HG02938 (cell line): Measurements from ENCODE around the gene ASCC3.

ENCODE experiments used
- ATAC-seq: cut with Tn5 transposase; IDR thresholded peaks from one replicate; pipeline ENCODE4 v1.9.1; 2021; ENCODE audit warnings: mild to moderate bottlenecking, moderate library complexity; ENCODE audit not compliant: unreplicated experiment

ASCC3 gene

DNA sequence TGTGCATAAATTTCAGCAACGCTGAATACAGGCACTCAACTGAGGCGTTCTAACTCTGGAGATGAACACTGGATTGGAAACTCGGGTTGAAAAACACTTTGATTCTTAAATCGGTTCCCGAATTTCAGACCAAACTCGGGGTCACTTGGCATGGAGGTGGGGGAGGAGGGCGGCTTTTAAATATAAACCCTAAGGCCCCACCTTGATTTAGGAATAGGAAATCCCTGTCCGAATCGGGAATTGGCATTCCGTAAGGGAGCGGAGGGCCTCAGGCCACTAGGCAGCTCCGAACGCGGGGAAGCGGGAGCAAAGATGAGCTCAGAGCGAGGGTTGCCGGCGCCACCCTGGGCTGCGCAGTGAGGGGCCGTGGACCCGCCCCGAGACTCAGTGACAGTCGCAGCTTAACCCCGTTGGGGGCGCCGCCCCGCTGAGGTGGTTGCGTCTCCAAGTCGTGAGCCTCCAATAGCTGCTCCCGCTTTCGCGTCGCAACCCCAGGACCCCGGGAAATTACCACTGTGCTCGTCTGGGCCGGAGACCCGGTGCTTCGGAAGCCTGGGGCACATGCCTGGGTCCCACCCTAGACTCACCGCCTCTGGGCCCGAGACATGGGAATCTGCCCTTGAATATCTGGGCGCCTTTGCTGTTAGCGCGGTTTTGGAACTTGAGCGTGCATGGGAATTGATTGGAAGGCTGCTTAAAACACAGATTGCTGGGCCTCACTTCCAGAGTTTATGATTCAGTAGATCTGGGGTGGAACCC, 411.8 kb downstream of the ASCC3 start:
- ATAC-seq, result no peak

DNA sequence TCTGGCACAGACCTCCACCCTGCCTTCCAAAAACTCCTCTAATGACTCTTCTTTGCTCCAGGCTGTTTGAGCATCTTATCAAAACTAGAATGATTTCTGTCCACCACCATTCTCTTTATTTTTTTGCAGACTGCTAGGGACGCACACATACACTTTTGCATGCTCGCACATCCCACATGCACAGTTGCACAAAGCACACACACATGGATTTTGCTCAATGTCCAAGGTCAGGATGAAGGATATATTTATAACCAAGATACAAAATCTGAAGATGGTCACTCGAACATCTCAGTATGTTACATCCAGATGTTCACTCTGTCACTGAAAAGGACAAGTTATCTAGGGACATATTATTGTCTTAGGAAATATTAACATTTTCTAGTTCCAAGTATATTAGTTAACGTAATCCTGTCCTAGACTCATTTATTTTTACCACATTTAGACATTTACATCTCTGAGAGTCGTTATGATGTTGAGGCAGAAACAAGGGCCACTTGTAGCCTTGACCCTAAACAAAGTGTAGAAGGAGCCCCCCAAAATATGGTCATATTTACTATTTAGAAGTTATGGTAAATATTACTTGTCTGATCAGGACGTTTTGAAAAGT, 413.0 kb downstream of the ASCC3 start:
- no peak for ATAC-seq

DNA sequence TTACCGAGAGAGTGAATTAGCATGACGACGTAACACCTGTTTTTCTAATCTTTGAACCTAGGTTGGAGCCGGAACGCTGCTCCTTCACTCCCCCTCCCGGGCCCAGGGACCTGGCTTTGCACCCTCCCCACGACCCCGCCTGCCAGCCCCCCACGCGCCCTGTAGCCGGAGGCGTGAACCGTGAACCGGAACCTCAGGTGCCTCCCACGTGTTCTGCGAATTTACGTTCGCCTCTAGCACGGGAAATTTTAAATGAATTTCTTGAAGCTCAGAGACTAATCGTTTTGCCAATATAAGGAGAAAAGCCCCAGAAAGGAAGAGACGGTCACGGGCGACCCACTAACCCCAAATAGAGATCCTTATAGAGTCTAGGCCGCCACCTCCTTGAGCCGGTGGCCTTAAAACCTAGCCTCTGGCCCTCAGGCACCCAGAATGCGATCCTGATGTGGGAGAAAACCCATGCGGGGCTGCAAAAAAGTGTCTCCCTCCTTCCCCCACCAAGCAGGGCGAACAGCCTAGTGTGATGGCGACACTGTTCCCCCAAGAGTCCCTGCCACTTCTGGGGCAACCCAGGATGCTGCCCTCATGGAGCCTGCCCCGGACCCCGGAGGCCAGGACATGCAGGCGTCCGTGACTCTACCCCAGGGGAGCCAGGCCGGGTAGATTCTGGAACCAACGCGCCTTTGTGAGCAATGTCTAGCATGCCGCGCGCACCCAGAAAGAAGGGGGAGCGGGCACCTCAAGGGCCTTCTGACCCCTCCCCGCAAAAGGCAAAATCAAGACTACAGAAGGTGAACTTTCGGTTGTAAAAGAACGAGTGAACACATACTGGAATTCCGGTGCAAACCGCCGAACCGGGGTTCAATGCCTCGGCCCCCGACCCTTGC, 413.8 kb downstream of the ASCC3 start:
- ATAC-seq, result no peak

DNA sequence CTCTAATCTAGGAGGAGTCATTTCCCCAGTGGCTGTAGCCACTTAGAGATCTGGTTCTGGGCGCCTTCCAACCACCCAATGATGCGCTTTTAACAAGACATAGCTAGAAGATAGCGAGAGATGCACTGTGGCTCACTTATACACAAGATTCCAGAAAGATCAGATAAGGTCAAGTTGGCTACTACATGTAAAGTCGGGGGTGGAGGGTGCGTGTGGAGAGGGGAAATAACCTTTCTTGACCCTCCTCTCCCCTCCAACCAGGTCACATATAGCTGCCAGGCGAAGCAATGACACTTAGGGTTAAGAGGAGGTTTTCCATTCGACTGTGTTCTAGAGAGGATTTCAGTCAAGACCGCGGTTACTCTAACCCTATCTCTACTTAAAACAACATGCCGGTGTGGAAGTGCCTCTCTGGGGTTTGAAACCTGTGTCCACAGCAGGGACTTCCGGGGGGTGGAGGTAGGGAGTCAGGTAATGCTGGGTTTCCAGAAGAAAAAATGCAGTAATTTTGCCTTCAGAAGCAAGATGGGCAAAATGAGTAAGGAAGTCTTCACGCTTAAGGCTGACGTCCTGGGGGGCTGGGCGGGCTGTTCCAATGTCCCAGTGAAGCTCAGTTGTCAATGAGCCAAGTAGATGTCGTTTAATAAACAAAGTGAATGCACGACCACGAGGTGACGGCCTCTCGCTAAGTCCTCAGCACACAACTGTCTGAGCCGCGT, 414.6 kb downstream of the ASCC3 start:
- no peak for ATAC-seq

DNA sequence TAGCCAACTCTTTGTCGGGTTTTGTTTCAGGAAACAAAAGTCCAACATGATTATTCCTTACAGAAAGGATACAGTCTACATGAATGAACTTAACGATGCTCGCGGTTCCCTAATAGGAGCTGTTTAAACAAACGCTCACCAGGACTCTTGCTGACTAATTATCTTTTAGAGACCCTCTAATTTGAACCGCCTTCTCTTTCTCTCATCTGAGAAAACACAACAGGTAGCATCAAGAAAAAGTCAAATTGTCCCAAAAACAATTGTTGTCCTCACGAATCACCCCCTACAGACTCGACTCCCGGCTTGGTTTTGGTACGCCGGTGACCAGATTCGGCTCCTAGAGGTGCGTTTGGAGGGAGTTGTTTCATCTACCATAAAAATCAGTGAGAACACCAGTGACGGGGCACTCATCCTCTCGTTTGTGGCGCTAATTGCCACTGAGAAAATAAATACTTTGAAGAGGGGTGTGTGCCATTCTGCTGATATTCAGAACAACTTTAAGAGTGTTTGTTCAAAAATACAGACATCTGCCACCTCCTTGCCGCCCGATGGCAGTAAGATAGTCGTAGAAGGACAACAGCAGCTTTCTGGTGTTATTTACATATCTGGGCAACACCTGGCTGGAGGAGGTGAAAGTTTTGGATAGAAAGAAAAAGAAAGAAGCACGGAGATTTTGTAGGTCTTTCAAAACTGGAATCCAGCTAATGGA, 415.3 kb downstream of the ASCC3 start:
- no peak for ATAC-seq

DNA sequence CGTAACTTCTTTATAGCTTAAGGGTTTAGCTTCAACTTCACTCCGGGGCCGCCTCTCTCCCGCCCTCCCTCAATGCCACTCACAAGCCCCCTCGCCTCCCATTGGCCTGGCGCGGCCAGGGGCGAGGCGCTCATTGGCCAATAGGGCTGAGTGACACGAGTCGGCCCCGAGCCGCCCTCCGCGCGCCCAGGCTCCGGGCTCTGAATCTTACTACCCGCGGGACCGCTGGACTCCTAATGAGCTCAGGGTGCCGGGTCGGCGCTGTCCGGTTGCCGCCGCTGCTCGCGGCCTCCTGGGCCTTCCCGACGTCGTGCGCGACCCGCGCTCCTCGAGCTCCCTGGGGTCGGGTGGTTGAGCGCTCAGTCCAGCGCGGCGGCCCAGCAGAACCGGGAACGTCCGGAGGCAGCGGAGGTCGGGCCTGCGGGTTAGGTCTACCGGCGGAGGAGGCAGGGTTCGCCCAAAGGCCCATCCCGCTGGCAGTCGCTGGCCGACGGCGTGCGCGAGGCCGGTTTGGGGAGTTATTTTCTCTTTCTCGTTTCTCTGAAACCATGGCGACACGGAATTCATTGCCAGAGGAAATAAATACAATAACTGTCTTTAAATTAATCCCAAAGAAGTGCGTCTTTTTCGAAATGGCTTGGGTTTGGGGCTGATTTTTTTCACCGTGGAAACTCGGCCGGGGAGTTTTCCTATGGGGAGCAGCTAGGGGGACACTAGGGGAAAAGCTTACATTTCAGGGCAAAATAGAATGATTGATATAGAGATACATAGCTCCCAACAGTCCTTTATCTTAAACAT, 416.0 kb downstream of the ASCC3 start, which contains the start of gene SIM1:
SIM1 (minus strand) TSS at position 19 of the 798 bp plus-strand sequence. CDS start 1,453 bp downstream, outside the sequence.
- no peak for ATAC-seq

DNA sequence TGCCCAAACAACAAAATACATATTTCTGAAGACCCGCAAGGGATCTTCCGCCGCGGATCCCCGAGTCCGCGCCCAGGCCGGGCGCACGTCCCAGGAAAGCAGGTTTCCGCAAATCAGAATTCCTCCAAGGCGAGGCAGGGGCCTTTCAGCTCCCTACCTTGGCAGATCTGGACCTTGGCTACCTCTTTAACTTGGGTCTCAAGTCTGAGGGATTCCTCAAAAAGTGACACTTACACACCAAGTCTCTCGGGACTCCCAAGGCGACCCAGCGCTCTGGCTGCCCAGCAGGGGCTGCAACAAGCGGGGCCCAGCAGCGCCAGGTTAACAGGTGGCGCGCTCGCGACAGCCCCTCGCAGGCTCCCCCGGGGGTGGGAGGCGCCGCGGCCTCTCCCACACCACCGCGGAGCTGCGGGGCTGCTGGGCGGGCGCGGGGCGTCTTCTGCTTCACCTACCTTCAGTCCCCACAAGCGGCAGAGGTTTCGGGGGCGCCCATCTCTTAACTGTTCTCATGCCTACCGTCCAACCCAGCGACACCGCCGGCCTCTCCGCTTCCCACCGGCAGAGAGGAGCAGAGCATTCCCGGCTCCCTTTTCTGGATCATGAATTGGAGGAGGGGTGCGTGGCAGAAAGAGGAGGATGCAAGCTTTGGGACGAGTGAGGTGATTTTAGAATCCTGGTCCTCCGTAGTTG, 416.8 kb downstream of the ASCC3 start:
- ATAC-seq, result no peak

DNA sequence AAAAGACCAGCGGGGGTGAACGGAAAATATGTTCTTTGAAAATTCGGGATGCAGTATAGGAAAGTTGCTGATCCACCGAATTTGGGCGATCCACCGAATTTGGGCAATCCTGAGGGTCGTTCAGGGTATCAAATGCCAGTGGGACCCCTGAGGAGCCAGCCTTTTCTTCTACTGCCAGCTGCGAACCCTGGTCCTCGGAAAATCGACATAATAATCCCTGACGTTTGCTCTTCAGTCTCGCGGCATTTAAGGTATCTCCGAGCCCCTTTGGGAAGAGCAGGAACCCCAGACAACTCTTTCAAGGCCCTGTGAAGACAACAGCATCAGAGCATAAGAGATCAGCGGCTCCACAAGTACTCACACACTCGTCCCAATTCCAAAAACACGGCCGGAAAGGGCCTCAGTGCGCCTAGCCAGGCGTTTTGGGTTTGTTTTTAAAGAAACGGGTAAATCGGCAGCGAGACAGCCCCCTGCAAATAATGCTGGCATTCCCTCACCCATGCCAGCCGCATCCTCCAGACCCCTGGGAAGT, 417.4 kb downstream of the ASCC3 start:
- no peak for ATAC-seq

DNA sequence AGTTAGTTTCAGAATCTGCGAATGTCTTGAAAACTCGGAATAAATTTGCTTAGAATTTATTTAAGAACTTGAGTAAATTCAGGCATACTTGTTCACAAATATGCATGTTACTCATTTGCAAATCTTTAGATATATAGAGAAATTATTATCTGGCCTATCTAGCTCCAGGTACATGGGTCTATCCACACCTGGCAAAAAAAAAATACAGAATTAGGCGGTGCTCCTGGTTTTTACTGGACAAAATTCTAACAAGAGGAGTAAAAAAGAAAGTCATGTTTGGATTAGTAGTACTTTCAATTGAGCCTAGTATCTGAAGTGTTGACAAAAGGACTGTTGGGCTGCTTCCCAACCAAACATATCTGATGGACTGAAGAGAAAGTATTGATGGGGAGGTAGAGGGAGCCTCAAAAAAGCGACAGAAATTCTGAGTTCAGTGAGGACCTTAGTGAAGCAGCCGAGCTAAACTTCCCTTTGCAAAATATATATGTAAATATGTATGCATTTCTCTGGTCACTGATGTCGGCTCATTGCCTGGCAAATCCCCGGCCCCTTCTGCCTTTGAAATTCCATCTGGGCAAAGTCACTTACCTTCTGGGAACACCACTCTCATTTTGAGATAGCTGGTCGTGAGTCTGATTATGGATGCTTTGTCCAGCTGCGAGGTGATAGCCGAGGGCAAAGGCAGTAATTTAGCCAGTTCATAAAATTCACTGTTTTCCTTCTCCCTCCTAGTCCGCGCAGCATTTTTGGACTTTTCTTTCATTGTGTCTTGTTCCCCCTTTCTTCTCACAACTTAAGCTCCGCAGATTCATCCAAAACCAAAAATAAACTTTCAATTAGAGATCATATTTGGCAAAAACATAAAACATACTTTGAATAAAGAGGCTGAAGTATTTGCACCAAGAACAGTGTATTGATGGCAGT, 418.2 kb downstream of the ASCC3 start:
- ATAC-seq, result no peak

DNA sequence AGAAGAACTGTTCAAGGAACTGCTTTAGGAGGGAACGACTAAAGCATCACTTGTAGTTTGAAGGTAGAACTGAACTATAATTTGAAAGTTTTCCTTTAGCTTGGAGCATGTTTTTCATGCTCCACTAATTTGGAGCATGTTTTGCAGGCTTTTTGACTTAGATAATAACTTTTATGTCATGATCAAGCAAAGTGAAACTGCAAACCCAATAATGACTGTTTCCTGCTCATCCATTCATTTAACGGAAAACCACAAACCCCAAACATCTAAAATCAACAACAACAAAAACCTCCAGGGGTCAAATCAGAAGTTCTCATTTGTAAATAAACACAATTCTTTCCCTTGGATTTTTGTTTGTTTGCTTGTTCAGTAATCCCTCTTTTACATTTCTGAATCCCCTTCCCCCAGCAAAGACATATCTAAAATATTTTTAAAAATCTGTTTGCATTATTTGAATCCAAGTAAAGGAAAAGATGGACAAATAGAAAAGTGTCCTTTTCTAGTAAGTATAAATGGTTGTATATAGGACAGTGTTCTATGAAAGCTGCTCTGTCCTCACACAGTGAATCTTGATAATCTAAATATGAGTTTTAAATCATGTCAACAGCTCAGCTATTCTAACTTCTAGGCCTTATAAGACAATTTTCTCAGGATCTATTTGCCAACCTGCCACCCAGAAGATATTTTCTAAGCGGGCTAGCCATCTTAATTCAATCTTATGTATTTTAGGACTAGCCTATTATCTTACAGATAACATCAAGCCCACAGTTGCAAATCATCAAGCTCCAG, 419.0 kb downstream of the ASCC3 start:
- no peak for ATAC-seq

DNA sequence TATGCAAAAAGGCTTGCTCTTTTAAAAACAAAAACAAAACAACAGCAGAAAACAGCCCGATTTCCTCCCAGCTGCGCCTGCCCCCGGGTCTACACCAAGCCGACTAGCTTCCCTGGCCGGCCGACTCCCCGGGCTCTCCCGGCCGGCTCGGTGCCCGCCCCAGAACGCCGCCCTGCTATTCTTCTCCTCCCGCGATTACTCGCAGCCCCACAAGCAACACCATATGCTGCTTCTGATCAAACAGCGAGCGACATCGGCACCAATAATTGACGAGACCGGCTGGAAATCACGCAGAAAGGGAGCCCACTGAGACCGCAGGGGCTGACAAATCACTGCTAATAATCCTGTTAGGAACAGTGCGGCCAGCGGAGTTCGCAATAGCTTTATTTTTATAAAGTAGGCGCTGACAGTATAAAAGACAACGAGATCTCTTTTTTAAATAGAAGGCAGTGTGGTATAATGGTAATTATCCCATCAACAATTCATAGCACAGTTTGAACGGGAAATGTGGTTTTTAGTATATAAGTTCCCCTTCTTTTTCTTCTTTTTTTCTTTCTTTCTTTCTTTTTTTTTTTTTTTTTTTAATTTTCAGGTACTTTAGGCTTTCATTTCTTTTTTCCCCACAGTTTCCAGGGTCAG, 419.7 kb downstream of the ASCC3 start:
- ATAC-seq, result no peak

DNA sequence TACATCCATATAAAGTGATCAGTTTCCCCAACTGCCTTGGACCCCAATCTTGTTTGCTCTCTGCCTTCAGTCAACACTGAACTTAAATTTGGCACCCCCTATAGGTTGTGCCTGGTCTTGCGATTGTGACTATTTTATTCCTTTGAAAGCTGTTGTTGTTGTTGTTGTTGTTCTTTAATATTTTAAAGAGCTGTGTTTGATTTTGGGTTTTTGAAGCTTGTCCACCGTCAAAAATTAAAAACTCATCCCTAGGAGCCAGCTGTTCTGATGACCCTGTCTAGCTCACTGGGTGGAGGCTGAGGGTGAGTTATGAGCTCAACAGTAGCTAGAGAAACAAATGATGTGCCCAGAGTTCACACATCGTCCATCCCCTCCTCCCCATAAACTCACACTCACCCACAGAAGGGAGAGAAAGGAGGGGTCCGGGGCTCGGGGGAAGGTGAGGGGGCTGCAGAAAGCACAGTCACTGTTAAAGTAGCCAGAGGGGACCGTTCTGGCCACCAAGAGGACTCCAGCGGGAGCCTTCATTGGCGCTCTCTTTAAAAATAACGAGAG, 420.4 kb downstream of the ASCC3 start:
- no peak for ATAC-seq

DNA sequence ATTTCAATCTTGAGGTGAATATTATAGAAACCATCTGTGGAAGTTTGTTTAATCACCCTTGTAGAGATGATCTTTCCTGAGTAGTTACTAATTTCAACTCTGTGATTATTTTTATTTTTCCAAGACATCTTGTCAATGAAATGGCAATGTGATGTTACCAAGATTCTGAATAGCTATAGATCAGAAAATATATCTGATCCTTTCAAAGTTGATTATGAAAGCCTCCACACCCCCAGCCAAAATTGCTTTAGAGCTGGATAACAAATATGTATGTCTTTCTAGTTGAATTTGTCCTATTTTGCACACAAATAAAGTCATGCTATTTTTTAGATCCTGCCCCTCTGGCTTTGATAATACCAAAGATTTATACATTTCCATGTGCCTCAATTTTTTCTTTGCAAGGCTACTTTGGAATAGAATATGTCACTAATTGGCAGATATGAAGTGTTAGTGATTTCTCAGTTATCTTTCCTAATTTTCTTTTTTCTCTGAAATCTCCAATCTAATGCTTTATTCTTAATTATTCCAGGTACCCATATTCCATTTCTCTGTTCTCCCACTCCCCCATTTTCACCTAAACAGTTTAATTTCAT, 421.4 kb downstream of the ASCC3 start:
- no peak for ATAC-seq

DNA sequence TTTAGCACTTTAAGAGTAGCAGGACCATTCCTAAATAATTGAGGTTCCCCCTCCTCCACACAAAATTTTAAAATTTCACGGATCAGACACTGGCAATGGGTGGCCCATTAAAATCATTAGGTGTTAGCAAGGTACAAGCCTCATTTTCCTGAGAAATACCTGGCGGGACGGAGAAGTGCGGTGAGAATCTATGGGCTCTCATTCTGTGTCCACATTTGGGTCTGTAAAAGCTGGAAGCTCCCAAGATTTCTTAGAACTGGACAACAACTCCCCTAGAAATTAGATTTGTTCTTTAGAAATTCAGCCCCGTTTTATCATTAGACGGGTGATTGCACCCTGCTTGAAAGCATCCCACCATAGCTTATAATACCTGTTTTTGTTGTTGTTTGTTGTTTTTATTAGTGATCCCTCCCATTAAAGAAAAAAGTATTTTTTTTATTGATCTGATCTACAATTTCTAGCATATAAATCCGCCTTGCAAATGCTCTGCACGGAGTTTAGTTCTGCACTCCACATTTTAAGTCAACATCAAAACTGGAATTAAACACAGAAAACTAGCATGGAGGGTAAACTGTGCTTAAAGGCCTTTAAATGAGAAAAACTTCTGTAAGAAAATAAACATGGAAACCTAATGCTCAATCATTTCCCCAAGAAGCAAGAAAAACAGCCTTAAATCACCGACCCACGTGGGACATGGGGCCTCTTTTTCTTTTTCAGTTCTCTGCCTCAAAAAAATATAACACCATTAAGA, 422.1 kb downstream of the ASCC3 start:
- ATAC-seq, result no peak
